HG03469 (cell line): ENCODE data around the gene DNAH10.

Experiments
- ATAC-seq: cut with Tn5 transposase; IDR thresholded peaks from one replicate; pipeline ENCODE4 v1.9.1; 2021; ENCODE audit warnings: mild to moderate bottlenecking, moderate library complexity, moderate number of reproducible peaks; ENCODE audit not compliant: unreplicated experiment

Gene DNAH10

DNA sequence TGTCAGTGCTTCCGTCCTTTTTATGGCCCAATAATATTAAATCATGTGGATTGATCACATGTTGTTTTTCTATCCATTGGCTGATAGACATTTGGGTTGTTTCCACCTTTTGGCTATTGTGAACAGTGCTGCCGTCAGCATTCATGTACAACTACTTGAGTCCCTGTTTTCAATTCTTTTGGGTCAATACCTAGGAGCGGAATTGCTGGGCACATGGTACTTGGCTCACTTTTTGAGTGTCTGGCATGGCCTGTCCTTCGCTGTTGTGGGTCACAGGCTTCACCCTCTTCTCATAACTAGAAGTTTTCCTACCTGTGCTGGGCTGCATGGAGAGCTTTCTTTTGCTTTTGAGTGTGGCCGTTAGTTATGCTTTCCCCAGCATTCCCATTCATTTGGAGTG lies 72.7 kb downstream of the DNAH10 start:
- no peak for ATAC-seq

DNA sequence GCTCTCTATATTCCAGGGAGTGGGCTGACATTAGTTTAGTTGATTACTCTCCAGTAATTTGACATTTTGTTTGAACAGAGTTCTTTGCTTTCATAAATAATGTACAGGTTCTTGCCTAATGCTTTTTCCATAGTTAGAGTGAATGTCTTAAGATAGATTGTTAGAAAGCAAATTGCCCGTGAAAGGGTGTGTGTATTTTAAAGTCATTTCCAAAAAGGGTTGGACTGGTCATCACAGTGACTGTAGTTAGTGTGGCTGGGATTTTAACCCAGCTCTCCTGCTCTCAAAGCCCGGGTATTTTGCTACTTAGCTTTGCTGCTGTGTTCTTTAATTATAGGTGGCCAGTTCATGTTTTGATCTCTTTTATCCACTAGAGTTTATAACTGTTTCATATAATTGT lies 74.2 kb downstream of the DNAH10 start:
- no peak for ATAC-seq

DNA sequence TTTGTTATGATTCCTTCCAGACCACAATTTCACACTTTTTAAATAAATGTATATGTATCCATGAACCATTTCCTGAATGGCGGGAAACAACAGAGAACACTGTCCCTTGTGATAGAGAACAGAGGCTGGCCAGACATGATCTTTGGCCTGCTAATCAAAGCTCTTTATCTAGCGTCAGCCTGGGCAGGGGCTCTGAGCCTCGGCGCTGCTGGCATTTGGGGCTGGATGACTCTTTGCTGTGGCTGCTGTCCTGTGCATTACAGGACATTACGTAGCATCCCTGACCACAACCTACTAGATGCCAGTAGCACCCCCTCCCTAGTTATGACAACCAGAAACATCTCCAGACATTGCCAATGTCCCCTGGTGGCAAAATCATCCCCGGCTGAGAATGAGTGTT lies 77.7 kb downstream of the DNAH10 start:
- ATAC-seq = no peak

DNA sequence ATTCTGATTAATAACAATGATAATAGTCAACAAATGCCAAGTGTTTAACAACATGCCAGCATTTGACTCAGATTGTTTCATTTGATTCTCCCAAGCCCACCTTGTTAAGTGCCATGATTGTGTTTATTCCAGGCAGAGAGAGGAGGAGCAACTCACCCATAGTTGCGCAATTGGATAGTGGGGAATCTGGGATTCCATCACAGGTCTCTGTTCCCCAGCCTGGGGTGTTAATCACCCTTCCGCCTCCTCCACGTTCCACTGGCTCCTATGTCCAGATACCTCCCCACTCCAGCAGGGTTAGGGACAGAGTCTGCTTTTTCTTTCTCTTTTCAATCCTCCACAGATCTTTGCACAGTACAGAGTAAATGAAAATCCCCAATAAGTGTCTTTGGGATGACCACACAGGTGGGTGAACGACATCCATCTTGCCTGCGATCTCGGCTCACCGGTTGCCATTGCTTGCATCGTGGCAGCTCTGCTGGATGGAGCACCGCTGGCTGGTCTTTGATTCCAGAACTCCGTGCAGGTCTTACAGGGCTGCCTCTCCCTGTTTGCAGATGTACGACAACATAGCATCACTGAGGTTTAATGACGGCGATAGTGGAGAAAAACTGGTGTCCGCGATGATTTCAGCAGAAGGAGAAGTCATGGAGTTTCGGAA lies 78.8 kb downstream of the DNAH10 start:
- ATAC-seq = no peak

DNA sequence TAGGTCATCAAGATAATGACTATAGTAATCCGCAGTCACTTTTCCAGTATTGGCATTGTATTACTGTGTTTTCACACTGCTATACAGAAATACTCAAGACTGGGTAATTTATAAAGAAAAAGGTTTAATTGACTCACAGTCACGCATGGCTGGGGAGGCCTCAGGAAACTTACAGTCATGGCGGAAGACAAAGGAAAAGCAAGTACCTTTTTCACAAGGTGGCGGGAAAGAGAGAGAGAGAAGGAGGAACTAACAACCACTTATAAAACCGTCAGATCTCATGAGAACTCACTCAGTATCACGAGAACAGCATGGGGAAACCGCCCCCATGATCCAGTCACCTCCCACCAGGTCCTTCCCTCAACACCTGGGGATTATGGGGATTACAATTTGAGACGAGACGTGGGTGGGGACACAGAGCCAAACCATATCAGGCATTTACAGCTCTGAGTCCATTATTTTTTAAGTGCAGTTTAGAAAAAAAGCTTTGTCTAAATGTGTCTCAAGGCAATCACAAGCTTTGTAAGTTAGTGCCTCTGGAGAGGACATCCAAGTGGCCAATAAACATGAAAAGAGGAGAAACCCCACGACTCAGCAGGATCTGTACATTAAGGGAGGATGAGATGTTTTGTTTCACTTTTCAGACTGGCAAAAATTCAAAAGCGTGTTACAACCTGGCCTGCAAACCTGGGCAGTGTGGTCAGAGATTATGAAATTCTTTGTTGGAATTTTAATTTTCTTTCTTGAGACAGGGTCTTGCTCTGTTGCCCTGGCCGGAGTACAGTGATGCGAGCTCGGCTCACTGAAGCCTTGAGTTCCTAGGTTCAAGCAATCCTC lies 82.0 kb downstream of the DNAH10 start:
- ATAC-seq = no peak

DNA sequence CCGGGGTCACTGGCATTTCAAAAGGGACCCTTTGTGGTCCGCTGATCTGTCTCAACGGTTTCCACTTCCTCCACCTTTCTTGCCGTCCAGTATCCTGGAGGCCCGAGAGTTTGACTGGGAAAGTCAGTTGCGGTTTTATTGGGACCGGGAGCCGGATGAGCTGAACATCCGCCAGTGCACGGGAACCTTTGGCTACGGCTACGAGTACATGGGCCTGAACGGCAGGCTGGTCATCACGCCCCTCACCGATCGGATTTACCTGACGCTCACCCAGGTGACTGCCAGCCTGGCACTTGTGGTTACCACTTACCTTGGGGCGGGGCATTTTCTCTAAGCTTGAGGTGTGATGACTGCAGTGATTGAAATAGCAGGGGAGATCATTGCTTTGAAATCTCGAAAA lies 83.8 kb downstream of the DNAH10 start:
- no peak for ATAC-seq

DNA sequence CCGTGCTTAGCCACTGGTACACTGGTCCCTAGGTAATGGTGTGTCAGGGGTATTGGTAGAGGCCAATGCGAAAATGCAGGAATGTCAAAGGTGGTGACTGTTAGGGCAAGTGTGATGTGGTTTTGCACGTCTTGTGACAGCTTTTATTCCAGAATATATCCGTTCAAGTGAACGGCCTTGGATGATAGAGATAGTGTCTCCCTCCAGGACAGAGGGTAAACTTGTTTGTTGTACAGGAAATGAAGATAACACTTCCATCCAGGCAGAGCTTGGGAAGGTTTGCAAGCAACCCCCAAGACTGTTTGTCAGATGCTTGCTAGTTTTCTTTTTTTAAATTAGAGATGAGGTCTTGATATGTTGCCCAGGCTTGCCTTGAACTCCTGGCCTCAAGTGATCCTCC lies 84.2 kb downstream of the DNAH10 start:
- ATAC-seq = no peak

DNA sequence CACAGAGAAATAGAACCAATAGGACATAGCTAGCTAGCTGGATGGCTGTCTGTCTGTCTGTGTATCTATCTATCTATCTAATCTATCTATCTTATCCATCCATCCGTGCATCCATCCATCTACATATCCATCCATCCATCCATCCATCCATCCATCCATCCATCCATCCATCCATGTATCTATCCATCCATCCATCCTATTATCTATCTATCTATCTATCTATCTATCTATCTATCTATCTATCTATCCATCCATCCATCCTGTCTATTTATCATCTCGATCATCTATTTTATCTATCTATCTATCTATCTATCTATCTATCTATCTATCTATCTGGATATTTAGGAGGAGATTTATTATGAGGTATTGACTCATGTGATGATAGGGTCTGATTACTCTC lies 84.9 kb downstream of the DNAH10 start:
- ATAC-seq = no peak

DNA sequence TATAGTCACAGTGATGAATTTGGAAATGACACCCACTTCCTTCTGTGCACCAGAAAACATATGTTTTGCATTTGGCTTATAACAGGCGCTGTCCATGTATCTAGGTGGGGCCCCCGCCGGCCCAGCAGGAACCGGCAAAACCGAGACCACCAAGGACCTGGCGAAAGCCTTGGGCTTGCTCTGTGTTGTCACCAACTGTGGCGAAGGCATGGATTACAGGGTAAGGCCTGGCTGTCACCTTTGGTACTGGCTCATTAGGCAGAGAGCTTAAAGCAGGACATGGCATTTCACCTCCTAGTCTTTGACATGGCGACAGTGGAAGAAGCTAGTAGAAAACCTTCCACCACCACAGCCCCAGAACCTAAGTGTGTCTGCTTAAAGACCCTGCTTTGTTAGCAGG lies 85.8 kb downstream of the DNAH10 start:
- no peak for ATAC-seq

DNA sequence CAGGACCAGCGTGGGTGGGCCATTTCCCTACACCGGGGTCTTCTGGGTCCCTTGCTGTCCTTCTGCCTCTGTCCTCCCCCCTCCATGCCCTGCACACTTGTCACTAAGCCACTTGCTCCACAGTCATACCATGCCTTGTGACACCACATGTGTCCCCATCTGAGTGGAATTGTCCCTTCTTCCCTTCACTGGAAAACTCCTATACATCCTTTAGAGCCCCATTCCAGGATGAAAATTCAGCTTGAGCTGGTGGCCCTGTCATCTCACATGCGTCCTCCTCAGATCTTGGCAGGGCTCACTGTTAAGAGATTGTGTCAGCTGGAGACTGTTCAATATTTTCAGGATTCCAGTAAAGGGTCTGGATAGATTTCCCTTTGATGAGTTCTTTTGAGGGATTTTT lies 87.4 kb downstream of the DNAH10 start:
- ATAC-seq = no peak

DNA sequence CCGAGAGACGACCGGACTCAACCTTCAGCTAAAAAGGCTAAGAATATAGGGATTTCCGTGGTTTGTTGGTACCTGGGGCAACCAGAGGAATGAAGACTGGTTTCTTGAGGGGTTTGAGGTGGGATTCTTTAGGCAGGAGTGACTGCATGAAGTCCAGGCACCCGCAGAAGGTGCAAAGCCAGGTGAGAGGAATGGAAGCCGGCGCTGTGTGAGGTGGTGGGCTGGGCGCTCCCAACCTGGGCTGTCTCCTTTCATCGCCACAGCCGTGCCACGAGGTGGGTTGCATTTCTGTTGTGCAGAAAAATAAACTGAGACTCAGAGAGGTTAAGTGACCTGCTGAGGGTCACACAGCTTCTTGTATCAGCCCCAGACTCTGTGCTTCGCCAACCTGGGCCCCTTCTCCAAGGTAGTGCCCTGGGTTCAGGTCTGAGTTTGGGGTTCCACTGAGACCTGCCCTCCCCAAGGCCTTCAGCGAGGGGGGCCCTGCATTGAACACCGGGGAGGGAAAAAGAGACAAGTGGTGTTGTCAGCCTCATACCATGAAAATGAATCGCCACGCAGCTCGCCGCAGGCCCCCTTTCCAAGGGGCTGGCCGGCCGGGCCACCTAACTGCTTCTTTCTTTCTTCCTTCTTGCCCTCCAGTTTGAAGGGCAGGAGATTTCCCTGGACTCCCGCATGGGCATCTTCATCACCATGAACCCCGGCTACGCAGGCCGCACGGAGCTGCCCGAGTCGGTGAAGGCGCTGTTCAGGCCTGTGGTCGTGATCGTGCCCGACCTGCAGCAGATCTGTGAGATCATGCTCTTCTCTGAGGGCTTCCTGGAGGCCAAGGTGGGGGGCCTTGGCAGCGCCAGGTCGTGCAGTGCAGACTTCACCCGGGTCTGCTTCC lies 88.4 kb downstream of the DNAH10 start:
- ATAC-seq = no peak

DNA sequence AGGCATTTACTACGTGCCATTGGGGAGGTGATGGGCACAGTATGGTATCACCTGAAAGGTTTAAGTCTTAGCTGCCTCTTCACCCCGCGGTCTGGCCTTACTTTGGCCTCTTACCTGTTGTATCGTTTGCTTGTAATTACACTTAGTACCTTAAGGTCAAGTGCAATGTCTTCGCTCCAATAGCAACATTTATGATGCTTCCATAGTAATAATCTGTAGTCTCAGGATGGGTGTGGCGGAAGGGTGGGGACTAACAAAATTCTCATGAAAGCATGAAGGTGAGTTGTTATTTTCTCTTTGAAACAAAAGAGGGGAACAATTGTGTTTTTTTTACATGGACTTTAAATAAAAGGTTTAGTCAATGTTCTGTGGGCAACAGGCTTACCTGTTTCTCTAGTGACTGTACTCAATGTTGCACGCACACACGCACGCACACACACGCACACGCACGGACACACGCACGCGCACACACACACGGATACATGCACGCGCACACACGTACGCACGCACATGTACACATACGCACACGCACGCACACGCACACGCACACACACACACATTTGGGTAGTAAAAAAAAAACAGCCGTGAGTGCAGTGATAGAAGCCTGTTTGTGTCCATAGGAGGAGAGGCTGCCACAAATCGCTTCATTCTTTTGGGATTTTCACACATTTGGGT lies 91.4 kb downstream of the DNAH10 start:
- ATAC-seq = no peak

DNA sequence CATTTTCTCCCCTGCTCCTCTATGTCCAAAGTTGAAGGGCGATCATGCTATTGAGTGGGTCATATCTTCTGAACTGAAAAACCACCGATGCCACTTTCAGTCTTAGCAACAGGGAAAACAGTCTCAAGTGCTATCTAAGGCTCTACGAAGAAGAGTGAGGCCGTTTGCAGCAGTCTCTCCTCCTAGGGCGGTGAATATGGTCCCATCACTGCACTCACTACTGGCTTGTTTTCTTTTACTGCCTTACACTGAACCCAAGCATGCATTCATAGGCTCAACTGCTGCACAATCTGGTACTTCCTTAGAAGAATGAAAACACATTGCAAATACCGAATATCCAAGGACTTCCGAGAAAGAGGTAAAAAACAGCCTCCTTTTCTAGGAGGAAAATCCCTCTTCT lies 92.1 kb downstream of the DNAH10 start:
- ATAC-seq = no peak

DNA sequence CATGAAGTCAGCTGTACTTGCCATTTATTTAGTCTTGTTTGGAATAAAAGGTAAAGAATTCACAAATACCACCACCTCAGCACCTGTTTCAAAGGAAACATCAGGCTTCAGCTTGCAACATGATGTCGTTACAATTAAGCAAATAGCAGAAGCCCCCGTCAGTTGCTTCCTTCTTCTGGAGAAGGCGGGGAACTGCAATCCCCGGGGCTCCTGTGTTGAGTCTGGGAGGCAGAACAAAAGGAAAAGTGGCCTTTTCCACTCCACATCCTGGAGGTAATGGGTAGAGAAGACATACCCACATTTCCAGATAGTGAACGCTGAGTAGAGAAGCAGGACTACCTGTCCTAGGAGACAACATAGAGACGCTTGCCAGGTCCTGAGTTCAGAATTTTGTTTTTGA lies 92.8 kb downstream of the DNAH10 start:
- ATAC-seq = no peak

DNA sequence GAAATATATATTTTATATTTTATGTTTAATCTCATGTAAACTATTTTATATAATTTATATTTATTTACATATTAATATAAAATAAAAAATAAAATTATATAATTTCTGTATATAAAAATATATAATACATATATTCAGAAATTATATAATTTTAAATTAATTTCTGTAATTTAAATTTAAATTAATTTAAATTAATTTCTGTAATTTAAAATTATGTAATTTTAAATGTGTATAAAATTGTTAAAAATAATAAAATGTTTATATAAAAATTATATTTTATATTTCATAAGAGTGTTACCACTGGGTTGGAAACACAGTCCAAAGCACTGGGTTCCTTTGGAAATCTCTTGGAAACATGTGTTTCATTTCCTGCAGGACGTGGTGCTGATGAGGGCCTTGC lies 94.6 kb downstream of the DNAH10 start:
- ATAC-seq = no peak

DNA sequence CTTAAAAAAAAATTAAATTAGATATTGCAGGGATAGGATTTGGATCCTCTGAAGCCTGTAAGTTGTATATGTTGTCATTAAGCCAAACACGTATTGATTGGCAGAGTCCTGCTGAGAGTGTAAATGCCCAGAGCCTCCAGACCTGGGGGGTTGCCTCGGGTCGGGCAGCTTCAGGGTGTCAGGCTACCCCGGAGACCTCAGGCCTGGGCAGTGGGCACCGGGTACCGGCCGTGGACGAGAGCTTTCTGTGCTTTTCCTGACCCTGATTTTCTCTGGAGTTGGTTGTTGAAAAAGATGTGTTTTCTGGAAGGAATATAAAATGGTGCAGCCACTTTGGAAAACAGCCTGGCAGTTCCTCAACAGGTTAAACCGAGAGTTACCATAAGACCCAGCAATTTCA lies 96.1 kb downstream of the DNAH10 start:
- no peak for ATAC-seq

DNA sequence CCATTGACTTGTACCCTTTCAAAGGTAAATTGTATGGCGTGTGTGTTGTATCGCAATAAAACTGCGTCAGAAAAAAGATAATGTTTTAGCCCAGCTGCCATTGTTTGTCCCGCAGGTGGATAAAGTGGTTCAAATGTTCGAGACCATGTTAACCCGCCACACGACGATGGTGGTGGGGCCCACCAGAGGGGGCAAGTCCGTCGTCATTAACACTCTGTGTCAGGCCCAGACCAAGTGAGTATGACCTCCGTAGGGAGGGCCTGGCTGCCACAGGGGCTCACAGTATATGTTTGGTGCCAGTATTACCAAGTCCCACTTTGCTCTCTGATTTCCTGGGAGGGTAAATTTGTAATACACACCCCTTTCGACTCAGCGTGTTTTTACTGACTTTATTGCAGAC lies 96.9 kb downstream of the DNAH10 start:
- ATAC-seq = no peak

DNA sequence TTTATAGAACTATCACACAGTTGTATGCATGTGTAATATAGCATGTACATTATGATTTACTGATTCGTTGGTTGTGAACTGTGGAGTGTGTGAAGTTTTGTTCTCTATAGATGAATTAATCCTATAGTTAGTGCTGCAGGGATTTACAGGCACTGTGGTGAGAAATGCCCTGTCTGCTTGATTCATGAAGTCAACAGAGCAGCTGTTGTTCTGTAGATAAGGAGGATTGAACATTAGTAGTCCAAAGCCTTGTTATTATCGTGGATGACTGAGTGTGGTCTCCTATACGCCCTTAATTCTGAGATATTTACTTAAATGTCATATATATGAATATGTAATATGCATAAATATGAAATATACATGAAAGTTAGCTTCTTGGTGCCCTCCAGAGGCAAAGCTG lies 98.3 kb downstream of the DNAH10 start:
- ATAC-seq = no peak

DNA sequence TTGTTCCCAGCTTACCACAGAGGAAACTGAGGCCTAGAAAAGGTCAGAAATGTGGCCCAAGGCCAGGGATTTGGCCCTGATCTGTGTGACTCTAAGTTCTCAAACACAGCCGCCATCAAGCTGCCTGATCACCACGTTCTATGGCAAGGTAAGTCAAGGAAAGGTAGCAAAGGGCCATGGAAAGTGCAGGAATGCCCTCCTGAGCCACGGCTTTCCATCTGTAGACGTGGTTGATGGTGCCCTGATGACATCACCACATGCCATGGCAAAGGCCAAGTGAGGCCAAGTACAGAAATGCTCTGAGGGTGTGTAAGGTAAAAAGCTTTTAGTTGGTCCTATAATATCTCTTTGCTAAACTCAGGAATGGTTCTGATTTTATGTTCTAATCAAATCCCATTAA lies 99.3 kb downstream of the DNAH10 start:
- ATAC-seq = no peak

DNA sequence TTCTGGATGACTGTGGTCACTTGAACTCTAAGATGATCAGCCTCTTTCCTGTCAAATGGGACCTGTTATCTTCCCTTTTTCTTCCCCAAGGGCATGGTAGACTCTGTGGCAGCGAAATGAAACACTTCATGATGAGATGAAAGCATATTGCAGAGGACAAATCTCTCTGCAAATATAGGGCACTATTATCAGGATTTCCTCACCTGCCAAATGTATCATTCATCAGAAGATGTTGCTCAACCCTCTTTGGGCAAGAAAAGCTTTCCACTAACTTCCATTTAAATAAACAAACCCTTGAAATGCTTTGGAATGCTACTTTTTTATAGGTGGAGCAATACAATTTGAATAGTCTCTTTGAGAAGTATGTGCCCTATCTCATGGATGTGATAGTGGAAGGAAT lies 105.0 kb downstream of the DNAH10 start:
- ATAC-seq = no peak

DNA sequence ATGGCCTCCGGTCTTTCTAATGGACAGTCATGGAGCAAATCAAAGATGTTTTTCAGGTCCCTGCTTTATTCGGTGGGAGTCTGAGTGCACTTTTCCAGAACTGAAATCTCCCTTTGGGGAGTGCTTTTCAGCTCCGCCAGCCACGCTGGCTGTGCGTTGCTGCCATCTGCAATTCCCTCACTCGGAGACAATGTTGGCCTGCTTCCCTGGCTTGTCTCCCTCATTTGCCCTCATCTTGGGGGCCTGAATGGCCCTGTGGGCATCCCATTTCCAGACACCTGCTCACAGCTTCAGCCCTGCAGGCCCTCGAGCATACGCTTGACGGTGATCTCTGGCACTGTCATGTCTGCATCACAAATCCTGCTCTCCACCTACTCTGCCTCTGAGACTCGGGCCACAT lies 106.7 kb downstream of the DNAH10 start:
- no peak for ATAC-seq
